ENCODE results near the gene SLC2A4. TPM values are rescaled to one million over a fixed set of nuclear protein-coding genes. Genes with fewer than 3 reads are reported as not detected.
"Not testable (repeated sequence)": the region's sequence is repeated elsewhere in the genome, so short reads cannot be mapped to it uniquely, and the experiment has no call there.

SLC2A4 gene
- total RNA-seq, 2 donors from 2014 or later, result not detected

DNA sequence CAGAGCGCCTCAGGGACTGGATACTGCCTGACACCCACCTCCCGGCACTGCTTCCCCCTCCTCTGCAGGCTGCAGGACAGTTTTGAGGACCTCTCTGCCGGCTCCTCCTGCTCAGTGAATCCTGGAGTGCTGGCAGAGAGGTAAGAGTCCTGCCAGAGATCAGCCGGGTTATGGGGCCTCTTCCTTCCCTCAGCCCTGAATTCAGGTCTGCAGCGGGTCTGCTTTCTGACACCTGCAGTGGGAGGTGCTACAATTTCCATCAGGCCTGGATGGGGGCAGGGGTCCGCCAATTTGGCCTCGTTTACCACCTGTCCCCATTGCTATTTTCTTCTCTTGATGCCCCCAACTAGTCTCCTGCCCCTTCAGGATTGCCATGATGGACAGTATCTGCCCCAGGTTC, 50.6 kb downstream of the SLC2A4 start:
- DNase-seq (no peak), ATAC-seq (no peak)
- Mint-ChIP-seq H3K27me3 (no peaks in the 10 kb centered on the region), H3K36me3 (ENCODE audit: low read depth) (peaks cover 2% of the 10 kb centered on the region), H3K27ac (peak overlapping the region; percentile 92), H3K4me1 (peaks cover 49% of the 10 kb centered on the region), H3K4me3 (peak overlapping the region; percentile 83)
- no peaks in the 10 kb centered on the region for H3K9me3 ChIP-seq (ENCODE audit: control insufficient read depth, low read length, poor library complexity, severe bottlenecking)

DNA sequence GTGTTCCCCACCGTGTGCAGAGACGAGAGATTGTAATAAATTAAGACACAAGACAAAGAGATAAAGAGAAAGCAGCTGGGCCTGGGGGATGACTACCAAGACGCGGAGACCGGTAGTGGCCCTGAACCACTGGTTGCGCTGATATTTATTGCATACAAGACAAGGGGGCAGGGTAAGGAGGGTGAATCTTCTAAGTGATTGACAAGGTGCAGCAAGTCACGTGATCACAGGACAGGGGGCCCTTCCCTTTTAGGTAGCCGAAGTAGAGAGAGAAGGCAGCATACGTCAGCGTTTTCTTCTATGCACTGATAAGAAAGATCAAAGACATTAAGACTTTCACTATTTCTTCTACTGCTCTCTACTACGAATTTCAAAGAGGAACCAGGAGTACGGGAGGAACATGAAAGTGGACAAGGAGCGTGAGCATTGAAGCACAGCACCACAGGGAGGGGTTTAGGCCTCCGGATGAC, 51.1 kb downstream of the SLC2A4 start:
- peaks cover 51% of the 10 kb centered on the region for H3K4me1 Mint-ChIP-seq
- H3K27me3 Mint-ChIP-seq; DNase-seq; H3K9me3 ChIP-seq (ENCODE audit: control insufficient read depth, low read length, poor library complexity, severe bottlenecking); H3K36me3 Mint-ChIP-seq (ENCODE audit: low read depth); ATAC-seq: not testable (repeated sequence)
- peak overlapping the region; percentile 92 for H3K27ac Mint-ChIP-seq
- peak overlapping the region; percentile 83 for H3K4me3 Mint-ChIP-seq

DNA sequence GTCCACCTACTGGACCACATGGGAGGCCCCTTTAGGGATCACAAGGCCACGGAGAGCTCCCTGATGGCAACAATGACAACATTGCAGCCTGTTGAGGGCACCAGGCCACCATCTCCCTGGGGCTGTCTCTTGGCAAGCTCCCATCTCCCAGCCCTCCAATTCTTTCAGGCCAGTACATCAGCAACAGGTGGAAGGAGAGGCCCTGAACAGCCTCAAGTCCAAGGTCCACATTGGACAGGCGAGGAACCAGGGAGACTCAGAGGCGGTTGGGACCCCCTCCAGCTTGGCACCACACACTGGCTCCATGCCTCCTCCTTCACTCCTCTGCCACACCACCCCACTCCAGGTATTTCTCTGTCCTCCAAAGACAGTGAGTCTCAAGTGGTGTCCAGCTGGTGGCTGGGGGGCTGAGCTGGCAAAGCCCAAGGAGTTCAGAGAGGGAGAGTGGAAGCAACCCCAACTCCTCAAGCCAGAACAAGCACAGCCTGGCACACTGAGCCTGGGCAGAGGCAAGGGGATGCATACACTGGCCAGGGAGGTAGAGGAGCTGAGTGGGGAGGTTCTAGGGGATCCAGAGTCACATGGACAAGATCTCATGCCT, 53.5 kb downstream of the SLC2A4 start:
- no peak overlapping the region for H3K4me3 Mint-ChIP-seq
- ATAC-seq (no peak), DNase-seq (no peak)
- no peaks in the 10 kb centered on the region for H3K9me3 ChIP-seq (ENCODE audit: control insufficient read depth, low read length, poor library complexity, severe bottlenecking)
- H3K27me3 Mint-ChIP-seq, result no peaks in the 10 kb centered on the region
- peak overlapping the region; percentile 92 for H3K27ac Mint-ChIP-seq
- H3K4me1 Mint-ChIP-seq, result peaks cover 41% of the 10 kb centered on the region
- H3K36me3 Mint-ChIP-seq (ENCODE audit: low read depth), result peaks cover 4% of the 10 kb centered on the region

GRCh38 chr17:7335765-7336164, 54.2 kb downstream of the SLC2A4 start:
- not testable (repeated sequence) for H3K27me3 Mint-ChIP-seq; DNase-seq; ATAC-seq; H3K9me3 ChIP-seq (ENCODE audit: control insufficient read depth, low read length, poor library complexity, severe bottlenecking); H3K36me3 Mint-ChIP-seq (ENCODE audit: low read depth)
- H3K27ac Mint-ChIP-seq, result peak overlapping the region; percentile 92
- H3K4me1 Mint-ChIP-seq, result peaks cover 40% of the 10 kb centered on the region
- peak overlapping the region; percentile 98 for H3K4me3 Mint-ChIP-seq

- no peaks in the 10 kb centered on the region for H3K9me3 ChIP-seq (ENCODE audit: control insufficient read depth, low read length, poor library complexity, severe bottlenecking)
- Mint-ChIP-seq H3K27me3 (no peaks in the 10 kb centered on the region), H3K27ac (peak within 1 kb of the TSS; percentile 92), H3K4me3 (peak within 1 kb of the TSS; percentile 98), H3K4me1 (peaks cover 42% of the 10 kb centered on the region), H3K36me3 (ENCODE audit: low read depth) (peaks cover 6% of the 10 kb centered on the region)
- ATAC-seq (peak; percentile 95), DNase-seq (peak; percentile 65 to 78 (median 74))
Measured at GRCh38 chr17:7336240-7337175, 55.0 kb downstream of the SLC2A4 start, which contains the start of gene ACAP1. Gene ACAP1 (plus strand): TSS chr17:7336529. CDS start chr17:7336735, 206 bp downstream.

- Mint-ChIP-seq H3K27ac (peak overlapping the region; percentile 92), H3K4me1 (peaks cover 38% of the 10 kb centered on the region), H3K4me3 (peak overlapping the region; percentile 98)
- not testable (repeated sequence) for H3K9me3 ChIP-seq (ENCODE audit: control insufficient read depth, low read length, poor library complexity, severe bottlenecking); H3K27me3 Mint-ChIP-seq; ATAC-seq; DNase-seq; H3K36me3 Mint-ChIP-seq (ENCODE audit: low read depth)
Measured at GRCh38 chr17:7337600-7337999, 56.1 kb downstream of the SLC2A4 start.

Other genes starting within 250 kb of the SLC2A4 start
- 1 to 10 TPM; 3.3 to 4.6 TPM for gene SLC16A13, start 245.7 kb upstream of the SLC2A4 start, total RNA-seq
- under 1 TPM in 1 of 2 donors, not detected in 1; 0.40 TPM for gene SLC16A11, start 237.6 kb upstream of the SLC2A4 start, total RNA-seq
- gene CLEC10A, start 201.5 kb upstream of the SLC2A4 start, total RNA-seq, result 1 to 10 TPM in 1 of 2 donors, under 1 TPM in 1; 0.40 to 7.1 TPM
- gene ASGR2, start 166.9 kb upstream of the SLC2A4 start, total RNA-seq, result under 1 TPM; 0.67 to 0.78 TPM
- gene ASGR1, start 102.3 kb upstream of the SLC2A4 start, total RNA-seq, result under 1 TPM; 0.42 to 0.92 TPM
- gene DLG4, start 61.9 kb upstream of the SLC2A4 start, total RNA-seq, result 10 to 100 TPM in 1 of 2 donors, 1 to 10 TPM in 1; 9.8 to 16.1 TPM
- 100 to 1,000 TPM; 268 to 279 TPM for gene ACADVL, start 61.8 kb upstream of the SLC2A4 start, total RNA-seq
- gene DVL2, start 47.2 kb upstream of the SLC2A4 start, total RNA-seq, result 10 to 100 TPM; 37.0 to 46.9 TPM
- 10 to 100 TPM; 19.2 to 23.2 TPM for gene PHF23, start 42.3 kb upstream of the SLC2A4 start, total RNA-seq
- 100 to 1,000 TPM; 212 to 247 TPM for gene GABARAP, start 39.3 kb upstream of the SLC2A4 start, total RNA-seq
- gene CTDNEP1, start 30.0 kb upstream of the SLC2A4 start, total RNA-seq, result 100 to 1,000 TPM; 112 to 115 TPM
- gene ELP5, start 29.5 kb upstream of the SLC2A4 start, total RNA-seq, result 10 to 100 TPM; 43.0 to 51.0 TPM
- 1 to 10 TPM in 1 of 2 donors, under 1 TPM in 1; 0.78 to 1.2 TPM for gene CLDN7, start 19.2 kb upstream of the SLC2A4 start, total RNA-seq
- gene YBX2, start 12.9 kb downstream of the SLC2A4 start, total RNA-seq, result not detected
- gene EIF5A, start 25.9 kb downstream of the SLC2A4 start, total RNA-seq, result 100 to 1,000 TPM; 496 to 601 TPM
- gene GPS2, start 33.6 kb downstream of the SLC2A4 start, total RNA-seq, result 100 to 1,000 TPM in 1 of 2 donors, 10 to 100 TPM in 1; 96.5 to 104 TPM
- gene NEURL4, start 47.6 kb downstream of the SLC2A4 start, total RNA-seq, result 10 to 100 TPM; 29.9 to 43.8 TPM
- 100 to 1,000 TPM; 641 to 702 TPM for gene ACAP1, start 54.8 kb downstream of the SLC2A4 start, total RNA-seq
- gene KCTD11, start 70.4 kb downstream of the SLC2A4 start, total RNA-seq, result 1 to 10 TPM; 1.6 to 2.7 TPM
- not detected for gene TMEM95, start 73.4 kb downstream of the SLC2A4 start, total RNA-seq
- 1 to 10 TPM; 4.8 to 5.9 TPM for gene TNK1, start 99.4 kb downstream of the SLC2A4 start, total RNA-seq
- 100 to 1,000 TPM; 120 to 126 TPM for gene PLSCR3, start 112.8 kb downstream of the SLC2A4 start, total RNA-seq
- gene TMEM256, start 122.4 kb downstream of the SLC2A4 start, total RNA-seq, result 10 to 100 TPM; 27.3 to 31.7 TPM
- 1 to 10 TPM; 5.1 to 6.5 TPM for gene NLGN2, start 126.1 kb downstream of the SLC2A4 start, total RNA-seq
- not detected for gene SPEM1, start 138.6 kb downstream of the SLC2A4 start, total RNA-seq
- gene SPEM2, start 143.9 kb downstream of the SLC2A4 start, total RNA-seq, result not detected
- not detected for gene SPEM3, start 147.1 kb downstream of the SLC2A4 start, total RNA-seq
- gene TMEM102, start 153.7 kb downstream of the SLC2A4 start, total RNA-seq, result 10 to 100 TPM; 12.6 to 13.2 TPM
- gene FGF11, start 157.8 kb downstream of the SLC2A4 start, total RNA-seq, result 1 to 10 TPM; 2.0 to 2.6 TPM
- 1 to 10 TPM; 7.0 to 7.2 TPM for gene CHRNB1, start 163.3 kb downstream of the SLC2A4 start, total RNA-seq
- gene ZBTB4, start 197.9 kb downstream of the SLC2A4 start, total RNA-seq, result 10 to 100 TPM; 44.9 to 49.5 TPM
- not detected for gene SLC35G6, start 199.7 kb downstream of the SLC2A4 start, total RNA-seq
- 100 to 1,000 TPM; 553 to 572 TPM for gene POLR2A, start 202.6 kb downstream of the SLC2A4 start, total RNA-seq